Uterus (tissue), 2 donors: Measurements from ENCODE around the gene BICD2.

Experiments
- CTCF ChIP-seq, 4 experiments: fragments of 200-600 bp in 2 of 4; fragments of 450-650 bp in 2 of 4; sonication (generic) in 2 of 4; IDR thresholded peaks; one replicate each; pipeline ENCODE4 v1.5.1; 2016 to 2019; ENCODE audit warnings: antibody characterized with exemption in 4 of 4, mild to moderate bottlenecking in 2 of 4, moderate library complexity in 1 of 4
- POLR2A ChIP-seq, 2 donors: fragments of 450-650 bp; IDR thresholded peaks; one replicate each; pipeline ENCODE4 v1.6.1; 2016; ENCODE audit warnings: antibody characterized with exemption in 2 of 2, mild to moderate bottlenecking in 1 of 2, moderate library complexity in 1 of 2

- no peak for TF ChIP-seq CTCF (IDR thresholded peaks at IDR 0.05)
- TF ChIP-seq POLR2A (IDR thresholded peaks at IDR 0.05): no peak
Observed at GRCh38 chr9:92728831-92729734, 35.5 kb downstream of the BICD2 start.
